Endothelial cell of hepatic sinusoid (primary cell): Measurements from ENCODE around the gene ADGRA1.

ENCODE experiments used
- in situ Hi-C: cut with HindIII; loops from 2 replicates; pipeline ENCODE4 v1.10.0; 2017; ENCODE audit warnings: low sequenced_read_pairs

ADGRA1 gene

GRCh38 chr10:133072720-133073390, 14.9 kb upstream of the ADGRA1 start:
- in situ Hi-C loops: no loop called here

GRCh38 chr10:133075346-133076137, 12.2 kb upstream of the ADGRA1 start:
- in situ Hi-C loops: no loop called here

- in situ Hi-C loops: no loop called here
These were observed 11.3 kb upstream of the ADGRA1 start for GRCh38 chr10:133076274-133077038.

DNA sequence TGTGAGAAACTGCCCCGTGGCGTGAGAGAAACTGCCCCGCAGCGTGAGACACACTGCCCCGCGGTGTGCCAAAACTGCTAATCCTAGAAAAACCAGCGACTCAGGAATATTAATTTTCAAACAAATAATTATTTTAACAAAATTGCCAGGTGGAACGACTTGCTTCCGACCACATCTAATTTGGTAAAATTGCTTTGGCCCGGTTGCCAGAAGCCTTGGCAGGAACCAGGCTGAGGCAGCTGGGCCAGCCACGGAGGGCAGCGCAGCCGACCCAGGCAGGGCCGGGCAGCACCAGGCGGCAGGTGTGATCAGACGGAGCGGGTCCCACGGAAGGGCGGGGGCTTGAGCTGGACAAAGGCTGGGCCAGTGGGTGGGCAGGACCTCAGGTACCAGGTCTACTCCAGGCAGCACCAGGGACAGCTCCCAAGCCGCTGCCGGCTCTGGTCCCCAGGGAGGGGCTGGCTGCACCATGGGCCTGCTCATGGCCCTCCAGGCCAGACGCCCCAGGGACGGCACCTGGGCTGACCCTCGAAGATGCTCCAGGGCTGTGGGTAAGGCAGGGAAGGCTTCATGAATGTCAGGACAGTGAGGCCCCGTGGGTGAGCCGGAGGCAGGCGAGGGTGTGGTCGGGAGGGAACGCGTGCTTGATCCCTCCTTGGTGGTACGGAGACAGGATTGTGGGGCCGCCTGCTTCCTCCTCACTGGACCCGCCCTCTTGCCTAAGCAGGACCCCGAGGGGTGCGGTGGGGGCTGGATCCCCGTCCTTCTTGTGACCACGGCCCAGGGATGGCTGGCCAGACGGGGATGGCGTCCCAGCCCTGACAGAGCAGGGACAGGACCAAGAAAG, 7.7 kb upstream of the ADGRA1 start:
- in situ Hi-C loops: no loop called here

GRCh38 chr10:133080683-133081040, 7.1 kb upstream of the ADGRA1 start:
- in situ Hi-C loops: no loop called here

DNA sequence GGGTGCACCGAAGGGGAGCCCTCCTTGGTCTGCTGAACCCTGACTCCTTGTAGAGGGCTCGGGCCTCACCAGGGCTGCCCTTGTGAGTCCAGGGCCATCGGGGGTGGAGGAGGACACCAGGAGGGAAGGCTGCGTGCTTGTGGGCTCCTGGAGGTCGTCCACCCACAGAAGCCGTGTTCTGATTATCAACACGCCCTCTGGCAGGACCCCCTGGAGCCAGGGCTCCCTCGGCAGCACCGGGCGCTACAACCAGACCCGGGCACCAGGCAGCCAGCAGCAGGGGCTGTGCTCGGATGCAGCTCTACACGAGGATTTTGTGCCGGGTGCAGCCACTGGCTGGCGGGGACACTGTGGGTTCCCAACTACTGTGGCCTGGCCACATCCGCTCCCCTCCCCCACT, 6.1 kb upstream of the ADGRA1 start:
- in situ Hi-C loops: no loop called here

GRCh38 chr10:133082685-133083421, 4.9 kb upstream of the ADGRA1 start:
- in situ Hi-C loops: no loop called here

- in situ Hi-C loops: no loop called here
These were observed 4.2 kb upstream of the ADGRA1 start for GRCh38 chr10:133083422-133084100.

DNA sequence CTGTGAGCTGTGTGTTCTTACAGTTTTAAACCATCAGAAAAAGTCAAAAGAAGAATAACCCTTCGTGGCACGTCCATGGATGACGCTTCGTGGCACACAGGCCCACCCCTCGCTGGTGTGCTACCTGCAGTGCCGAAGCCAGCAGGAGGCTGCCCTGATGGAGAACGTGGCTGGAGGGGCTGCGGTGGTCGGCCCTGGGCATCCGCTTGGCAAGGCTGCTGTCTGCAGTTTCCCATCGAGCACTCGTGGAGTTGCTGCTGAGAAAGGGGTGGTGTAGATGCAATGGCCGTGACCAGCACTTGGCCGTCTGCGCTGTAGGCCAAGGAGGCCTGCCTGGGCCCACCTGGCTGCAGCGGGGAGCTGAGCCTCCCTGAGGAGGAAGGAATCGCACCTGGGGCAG, 3.2 kb upstream of the ADGRA1 start:
- in situ Hi-C loops: no loop called here

DNA sequence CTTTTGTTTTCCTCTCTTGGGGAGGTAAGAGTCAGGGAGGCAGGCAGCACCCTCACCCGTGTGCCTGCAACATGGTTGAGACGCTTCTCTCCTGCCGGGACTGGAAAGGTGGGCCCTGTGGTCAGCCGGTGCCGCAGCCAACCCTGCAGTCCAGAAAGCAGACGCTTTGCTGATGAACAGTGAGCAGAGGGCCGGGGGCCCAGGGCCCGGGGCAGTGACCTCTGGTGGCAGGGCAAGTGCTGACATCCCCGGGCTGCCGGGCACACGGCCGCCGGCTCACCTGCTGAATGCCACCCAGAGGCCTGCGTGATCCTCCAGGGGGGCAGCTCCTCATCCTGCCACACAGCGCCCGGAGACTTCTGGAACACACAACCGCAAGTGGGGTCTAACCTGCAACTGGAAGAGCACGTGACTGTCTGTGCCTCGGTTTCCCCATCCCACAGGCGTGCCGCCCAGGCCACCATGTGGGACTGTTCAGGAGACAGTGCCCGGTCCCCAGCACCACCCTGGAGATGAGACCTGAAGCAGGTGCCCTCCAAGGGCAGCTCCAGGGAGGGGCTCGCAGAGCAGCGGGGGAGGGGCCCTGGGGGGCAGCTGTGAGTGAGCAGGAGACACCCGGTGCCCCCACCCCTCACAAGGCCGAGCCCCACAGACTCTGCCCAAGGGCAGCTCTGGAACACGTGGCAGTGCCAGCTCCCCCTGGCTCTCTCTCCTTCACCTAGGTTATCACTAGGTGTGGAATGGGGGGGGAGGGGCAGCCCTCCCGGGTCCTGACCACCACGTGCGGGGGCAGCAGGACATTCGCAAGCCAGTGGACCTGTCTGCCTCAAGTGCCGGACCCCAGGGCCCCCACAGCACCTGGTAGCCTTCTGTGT, 2.2 kb upstream of the ADGRA1 start:
- in situ Hi-C loops: no loop called here

- in situ Hi-C loops: no loop called here
These were observed 1.5 kb upstream of the ADGRA1 start for GRCh38 chr10:133086247-133086646.

GRCh38 chr10:133087045-133087678, 562 bp upstream of the ADGRA1 start:
- in situ Hi-C loops: no loop called here

DNA sequence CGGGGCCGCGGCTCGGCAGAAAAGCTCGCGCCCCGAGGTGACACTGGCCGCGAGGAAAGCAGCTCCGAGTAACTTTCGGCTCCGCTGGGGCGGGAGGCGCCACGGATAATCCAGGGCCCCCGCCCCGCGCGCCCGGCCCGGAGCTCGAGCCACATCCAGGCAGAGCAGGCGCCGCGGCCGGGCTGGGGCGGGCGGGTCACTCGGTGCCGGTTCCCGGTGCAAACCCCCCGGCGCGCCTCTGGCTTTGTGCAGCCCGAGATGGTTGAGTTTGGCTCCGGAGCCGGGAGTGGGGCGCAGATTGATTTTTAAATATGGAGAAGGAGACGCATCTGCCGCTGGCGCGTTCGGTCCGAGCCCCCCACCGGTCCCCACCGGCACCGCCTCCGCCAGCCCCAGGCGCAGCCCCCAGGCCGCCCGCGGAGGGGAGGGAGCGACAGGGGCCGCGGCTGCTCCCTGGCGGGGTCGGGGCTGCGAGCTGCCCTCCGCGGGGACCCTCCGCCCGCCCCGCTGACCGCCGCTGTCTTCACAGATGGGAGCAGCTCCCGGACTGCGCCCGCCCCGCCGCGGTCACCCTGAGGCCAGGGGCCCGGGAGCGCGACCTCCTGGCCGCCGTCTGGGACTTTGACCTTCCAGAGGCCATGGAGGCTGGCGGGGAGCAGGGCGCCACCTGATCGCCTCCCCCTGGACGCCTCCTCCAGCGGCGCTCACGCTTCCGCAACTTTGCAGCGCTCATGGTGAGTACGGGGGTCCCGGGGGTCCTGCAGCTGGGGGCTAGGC, 643 bp downstream of the ADGRA1 start:
- in situ Hi-C loops: no loop called here

DNA sequence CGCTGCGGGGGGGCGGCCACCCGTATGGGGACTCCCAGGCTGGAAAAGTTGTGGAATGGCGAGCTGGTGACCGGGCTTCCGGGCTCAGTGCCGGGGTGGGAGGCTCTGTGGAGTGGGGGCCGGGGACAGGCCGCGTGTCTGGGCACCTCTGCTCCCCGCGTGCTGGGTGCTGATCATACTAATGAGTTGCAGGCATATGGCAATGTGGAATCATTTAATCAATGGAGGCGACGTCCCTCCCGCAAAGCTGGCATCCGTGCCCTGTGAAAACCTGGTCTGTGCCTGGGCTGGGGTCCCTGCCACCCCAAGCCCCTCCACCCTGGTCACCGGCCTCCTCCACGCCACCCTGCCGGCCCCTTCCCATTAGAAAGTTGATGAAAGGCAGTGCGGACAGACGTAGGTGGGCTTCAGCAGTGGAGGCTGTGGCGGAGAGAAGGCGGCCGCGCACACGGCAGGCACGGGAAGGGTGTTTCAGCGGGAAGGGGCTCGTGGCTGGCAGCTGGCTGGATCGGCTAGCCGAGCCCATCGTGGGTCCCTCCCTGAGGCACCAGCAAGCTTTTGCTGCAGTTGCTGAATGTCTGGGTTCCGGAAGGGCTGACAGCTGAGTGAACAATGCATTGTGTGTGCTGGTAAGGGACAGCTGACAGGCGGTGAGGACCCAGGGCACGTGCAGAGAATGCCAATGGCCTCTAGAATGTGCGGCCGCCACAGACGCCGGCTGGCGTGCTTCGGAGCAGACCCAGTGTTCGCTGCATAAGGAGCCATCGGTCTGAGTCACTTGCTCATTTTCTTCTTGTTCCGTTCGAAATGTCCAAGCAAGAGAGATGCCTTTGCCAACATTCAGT, 1.5 kb downstream of the ADGRA1 start:
- in situ Hi-C loops: no loop called here

DNA sequence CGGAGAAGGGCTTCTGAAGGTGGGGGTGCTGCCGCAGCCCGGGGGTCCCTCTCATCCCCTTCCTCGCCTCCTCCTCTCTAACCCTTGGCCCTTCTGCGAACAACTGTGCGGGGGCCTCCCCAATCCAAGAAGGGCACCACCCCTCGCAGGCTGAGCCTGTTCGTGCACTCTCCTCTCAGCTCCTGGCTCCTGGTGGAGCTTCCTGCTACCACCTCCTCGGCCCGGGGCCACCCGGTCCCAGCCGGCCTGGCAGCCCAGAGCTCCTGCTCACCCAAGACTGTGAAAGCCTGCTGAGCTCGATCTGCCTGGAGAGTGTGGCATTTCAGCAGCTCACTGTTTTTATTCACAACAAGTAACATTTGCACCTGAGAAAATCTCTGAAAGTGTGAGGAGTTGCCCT, 2.4 kb downstream of the ADGRA1 start:
- in situ Hi-C loops: loop anchor here (5.0 kb wide), 1 partner anchor 43 kb away; no protein-coding TSS in a partner anchor

DNA sequence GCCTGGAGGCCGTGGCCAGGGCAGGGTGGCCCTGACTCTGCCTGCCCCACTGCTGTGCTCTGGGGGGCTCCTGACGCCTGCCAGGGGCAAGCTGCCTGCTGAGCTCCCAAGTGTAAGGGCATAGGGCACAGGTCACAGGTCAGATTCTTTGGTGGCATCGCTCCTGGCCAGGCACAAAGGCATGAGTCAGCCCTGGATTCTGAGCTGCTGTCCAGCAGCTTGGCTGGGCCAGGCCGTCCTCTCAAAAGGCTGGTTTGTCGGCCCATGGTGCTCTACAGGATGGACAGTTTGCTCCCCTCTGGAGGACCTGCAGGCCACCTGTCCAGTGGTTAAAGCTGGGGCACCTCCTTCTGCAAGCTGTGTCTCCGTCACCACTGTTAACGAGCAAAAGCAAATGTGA, 2.9 kb downstream of the ADGRA1 start:
- in situ Hi-C loops: loop anchor here (5.0 kb wide), 1 partner anchor 43 kb away; no protein-coding TSS in a partner anchor
